ENCODE results near the gene CXADR.

The CXADR gene

GRCh38 chr21:17612023-17612564 lies 99.3 kb downstream of the CXADR start:
- no peak for TF ChIP-seq CTCF (conservative IDR thresholded peaks at IDR 0.05; ENCODE audit: low read depth, low read length)
- peak; percentile 60 for DNase-seq (ENCODE audit: low read depth)

GRCh38 chr21:17612565-17613241 lies 99.9 kb downstream of the CXADR start, which contains the start of gene BTG3:
Gene BTG3, minus strand, starts transcription at chr21:17612901. Its CDS starts 3,757 bp downstream, at chr21:17609144.
- peak; percentile 84 for DNase-seq (ENCODE audit: low read depth)
- peak within 1 kb of the TSS; percentile 88 for H3K4me3 ChIP-seq (ENCODE audit: low read depth, low read length)
- no peak for TF ChIP-seq CTCF (conservative IDR thresholded peaks at IDR 0.05; ENCODE audit: low read depth, low read length)

More at GRCh38 chr21:17612023-17612564, 99.3 kb downstream of the CXADR start:
- peak overlapping the region; percentile 88 for H3K4me3 ChIP-seq (ENCODE audit: low read depth, low read length)

GRCh38 chr21:17613242-17613676 lies 100.4 kb downstream of the CXADR start:
- peak; percentile 42 for DNase-seq (ENCODE audit: low read depth)

GRCh38 chr21:17616831-17617230 lies 104.0 kb downstream of the CXADR start:
- TF ChIP-seq CTCF (conservative IDR thresholded peaks at IDR 0.05; ENCODE audit: low read depth, low read length), result no peak
- no peak for DNase-seq (ENCODE audit: low read depth)
- no peak overlapping the region for H3K4me3 ChIP-seq (ENCODE audit: low read depth, low read length)

More at GRCh38 chr21:17613242-17613676, 100.4 kb downstream of the CXADR start:
- peak; percentile 19 for TF ChIP-seq CTCF (conservative IDR thresholded peaks at IDR 0.05; ENCODE audit: low read depth, low read length)
- H3K4me3 ChIP-seq (ENCODE audit: low read depth, low read length), result peak overlapping the region; percentile 88

GRCh38 chr21:17622018-17622417 lies 109.2 kb downstream of the CXADR start:
- no peak for DNase-seq (ENCODE audit: low read depth)
- TF ChIP-seq CTCF (conservative IDR thresholded peaks at IDR 0.05; ENCODE audit: low read depth, low read length), result no peak
- no peak overlapping the region for H3K4me3 ChIP-seq (ENCODE audit: low read depth, low read length)

- no peak overlapping the region for H3K4me3 ChIP-seq (ENCODE audit: low read depth, low read length)
- DNase-seq (ENCODE audit: low read depth), result no peak
- no peak for TF ChIP-seq CTCF (conservative IDR thresholded peaks at IDR 0.05; ENCODE audit: low read depth, low read length)
Measured at GRCh38 chr21:17631195-17631594, 118.4 kb downstream of the CXADR start.

- TF ChIP-seq CTCF (conservative IDR thresholded peaks at IDR 0.05; ENCODE audit: low read depth, low read length), result no peak
- no peak for DNase-seq (ENCODE audit: low read depth)
- no peak overlapping the region for H3K4me3 ChIP-seq (ENCODE audit: low read depth, low read length)
Measured at GRCh38 chr21:17636711-17637110, 123.9 kb downstream of the CXADR start.

Measured in choroid plexus epithelial cell (primary cell).